GM21381 (cell line): ENCODE data around the gene PCMTD2.
"Not testable (repeated sequence)": the region's sequence is repeated elsewhere in the genome, so short reads cannot be mapped to it uniquely, and the experiment has no call there.

Experiments used
- ATAC-seq: cut with Tn5 transposase; IDR thresholded peaks from one replicate; pipeline ENCODE4 v1.9.1; 2021; ENCODE audit warnings: mild to moderate bottlenecking, moderate library complexity; ENCODE audit not compliant: unreplicated experiment

Gene PCMTD2

GRCh38 chr20:64223526-64224067 is 32.0 kb upstream of the PCMTD2 start:
- ATAC-seq = no peak

- no peak for ATAC-seq
Observed at GRCh38 chr20:64224351-64225170, 31.0 kb upstream of the PCMTD2 start.

DNA sequence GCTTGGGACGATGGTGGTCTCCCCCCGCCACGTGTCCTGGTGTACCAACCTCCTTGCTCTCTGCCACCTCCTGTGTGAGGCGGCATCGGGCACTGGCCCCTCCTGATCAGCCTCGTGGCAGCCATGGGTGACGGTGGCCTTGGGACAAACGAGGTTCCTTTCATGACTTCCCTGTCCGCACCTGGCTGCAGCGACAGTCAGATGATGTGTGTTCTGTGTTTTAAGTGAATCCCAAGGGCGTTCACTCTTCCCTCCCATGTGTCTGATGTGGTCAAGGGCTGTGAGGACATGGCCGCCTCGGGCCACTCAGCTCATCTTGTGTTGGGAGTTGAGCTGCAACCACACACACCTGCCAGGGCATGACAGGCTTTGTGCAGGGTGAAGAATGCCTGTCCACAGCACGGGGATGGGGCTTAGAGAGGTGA is 30.4 kb upstream of the PCMTD2 start:
- ATAC-seq = no peak

DNA sequence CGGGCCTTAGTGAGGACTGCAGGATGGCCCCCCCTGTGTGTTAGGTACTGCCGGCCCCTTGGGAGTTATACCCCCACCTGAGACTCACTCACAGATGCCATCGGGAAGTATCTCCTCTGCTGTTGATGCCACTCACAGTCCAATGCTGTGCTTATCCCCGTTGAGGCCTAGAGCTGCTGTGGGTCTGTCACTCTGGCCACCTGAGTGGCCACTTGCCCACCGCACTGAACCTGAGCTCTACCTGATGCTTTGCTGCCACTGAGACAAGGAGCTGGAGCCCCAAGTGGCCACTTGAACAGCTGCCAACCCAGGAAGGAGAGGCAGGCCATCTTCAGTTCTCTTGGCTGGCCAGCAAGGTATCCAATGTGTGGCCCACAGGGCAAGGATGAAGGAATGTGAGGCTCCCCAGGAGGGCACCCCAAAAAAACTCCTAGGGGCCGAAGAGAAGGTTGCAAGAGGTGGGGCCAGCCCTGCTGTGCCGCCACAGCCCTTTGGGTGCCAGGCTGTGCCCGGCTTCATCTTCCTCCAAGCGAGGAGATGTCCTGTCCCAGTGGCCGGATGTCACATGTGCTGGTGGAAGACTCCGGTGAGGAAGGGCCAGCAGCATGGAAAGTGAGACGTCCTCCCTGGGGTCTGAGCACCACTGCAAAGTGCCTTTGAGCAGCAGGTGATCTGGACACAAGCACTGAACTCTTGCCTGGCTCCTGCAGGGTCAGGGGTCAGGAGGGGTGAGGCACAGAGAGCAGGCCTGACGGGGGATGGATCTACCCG is 29.5 kb upstream of the PCMTD2 start:
- ATAC-seq = no peak

- ATAC-seq = no peak
Observed at GRCh38 chr20:64226686-64227580, 28.6 kb upstream of the PCMTD2 start.

GRCh38 chr20:64228086-64228653 is 27.4 kb upstream of the PCMTD2 start:
- no peak for ATAC-seq

GRCh38 chr20:64228751-64229506 is 26.6 kb upstream of the PCMTD2 start:
- ATAC-seq = no peak

DNA sequence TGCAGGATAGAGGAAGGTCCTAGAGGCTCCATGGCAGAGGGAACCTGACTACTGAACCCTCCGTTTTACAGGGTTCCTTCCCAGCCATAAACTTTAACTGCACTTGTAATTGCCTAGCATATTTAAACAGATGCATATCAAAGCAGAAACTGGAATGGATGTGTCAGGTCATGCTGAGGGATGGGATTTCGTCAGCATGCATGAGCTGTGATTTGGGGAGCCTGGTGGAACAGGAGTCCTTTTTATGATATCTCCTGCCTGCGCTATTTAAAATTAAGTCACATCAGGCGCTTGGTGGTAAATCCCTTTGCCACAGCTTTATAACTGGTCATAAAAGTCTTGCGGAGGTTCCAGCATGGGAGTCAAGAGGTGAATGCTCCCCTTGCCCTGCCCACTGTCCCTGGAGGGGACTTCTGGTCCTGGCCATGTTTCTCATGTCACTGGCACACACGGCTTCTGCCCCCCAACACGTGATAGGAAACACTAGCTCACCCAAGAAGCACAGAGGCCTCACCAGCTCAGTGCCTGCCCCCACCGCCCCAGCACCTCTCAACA is 26.0 kb upstream of the PCMTD2 start:
- ATAC-seq = no peak

- no peak for ATAC-seq
Observed at GRCh38 chr20:64230461-64231145, 24.9 kb upstream of the PCMTD2 start.

DNA sequence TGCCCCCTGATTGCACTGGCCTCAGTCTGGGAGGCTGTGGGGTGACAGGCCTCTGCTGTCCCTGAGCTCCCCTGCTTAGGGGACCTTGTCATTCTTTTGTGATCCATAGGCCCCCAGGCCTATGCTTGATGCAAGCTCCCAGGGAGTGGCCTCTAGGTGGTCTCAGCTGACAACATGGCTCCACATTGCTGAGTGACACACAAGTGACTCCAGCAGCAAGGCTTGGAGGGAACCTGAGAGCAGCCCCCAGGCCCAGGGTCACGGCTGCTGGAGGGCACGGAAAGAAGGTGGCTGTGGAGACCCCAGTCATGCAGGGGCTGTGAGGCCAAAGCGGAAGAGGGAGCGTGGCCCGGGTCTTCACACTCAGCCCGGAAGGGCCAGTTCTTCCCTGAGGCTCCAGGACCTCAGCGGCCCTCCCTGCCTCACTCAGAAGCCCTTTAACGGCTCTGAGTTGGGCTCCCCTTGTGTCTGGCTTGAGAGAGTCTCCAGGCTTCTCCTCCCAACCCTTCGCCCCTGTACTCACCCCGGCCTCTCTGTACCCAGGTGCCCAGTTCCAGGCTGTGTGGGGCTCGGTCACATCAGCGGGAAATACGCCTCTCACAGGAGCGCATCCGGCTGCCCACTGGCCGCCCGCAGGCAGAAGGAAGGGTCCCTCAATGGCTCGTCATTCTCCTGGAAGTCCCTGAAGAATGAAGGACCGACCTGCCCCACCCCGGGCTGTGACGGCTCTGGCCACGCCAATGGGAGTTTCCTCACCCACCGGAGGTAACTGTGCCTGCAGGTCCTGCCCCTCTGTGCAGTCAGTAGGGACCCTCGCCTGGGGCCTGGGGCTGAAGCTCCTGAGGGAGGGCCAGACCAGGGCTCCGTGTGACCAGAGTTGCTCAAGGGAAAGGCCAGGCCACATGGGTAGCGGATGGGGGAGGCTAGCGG is 23.7 kb upstream of the PCMTD2 start:
- no peak for ATAC-seq

DNA sequence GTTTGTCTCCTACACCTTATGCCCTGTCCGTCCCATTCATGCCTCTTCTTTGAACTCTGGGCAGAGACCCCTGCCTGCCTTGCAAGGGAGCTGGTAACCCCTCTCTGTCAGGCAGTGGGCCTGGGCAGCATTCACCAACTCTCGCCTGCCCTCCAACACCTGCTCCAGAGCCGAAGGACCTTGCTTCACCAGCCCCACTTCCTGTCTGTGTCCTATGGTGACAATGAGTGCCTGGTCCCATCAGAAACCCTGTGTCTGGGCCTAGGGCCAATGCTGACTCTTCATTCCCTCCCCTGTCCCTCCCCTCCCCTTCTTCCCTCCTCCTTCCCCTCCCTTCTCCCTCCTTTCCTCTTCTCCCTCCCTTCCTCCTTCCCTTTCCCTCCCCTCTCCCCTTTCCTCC is 22.8 kb upstream of the PCMTD2 start:
- ATAC-seq = no peak

GRCh38 chr20:64233725-64234124 is 21.8 kb upstream of the PCMTD2 start:
- no peak for ATAC-seq

GRCh38 chr20:64234291-64234791 is 21.2 kb upstream of the PCMTD2 start:
- ATAC-seq = no peak

- not testable (repeated sequence) for ATAC-seq
Observed at GRCh38 chr20:64234921-64235565, 20.5 kb upstream of the PCMTD2 start.

DNA sequence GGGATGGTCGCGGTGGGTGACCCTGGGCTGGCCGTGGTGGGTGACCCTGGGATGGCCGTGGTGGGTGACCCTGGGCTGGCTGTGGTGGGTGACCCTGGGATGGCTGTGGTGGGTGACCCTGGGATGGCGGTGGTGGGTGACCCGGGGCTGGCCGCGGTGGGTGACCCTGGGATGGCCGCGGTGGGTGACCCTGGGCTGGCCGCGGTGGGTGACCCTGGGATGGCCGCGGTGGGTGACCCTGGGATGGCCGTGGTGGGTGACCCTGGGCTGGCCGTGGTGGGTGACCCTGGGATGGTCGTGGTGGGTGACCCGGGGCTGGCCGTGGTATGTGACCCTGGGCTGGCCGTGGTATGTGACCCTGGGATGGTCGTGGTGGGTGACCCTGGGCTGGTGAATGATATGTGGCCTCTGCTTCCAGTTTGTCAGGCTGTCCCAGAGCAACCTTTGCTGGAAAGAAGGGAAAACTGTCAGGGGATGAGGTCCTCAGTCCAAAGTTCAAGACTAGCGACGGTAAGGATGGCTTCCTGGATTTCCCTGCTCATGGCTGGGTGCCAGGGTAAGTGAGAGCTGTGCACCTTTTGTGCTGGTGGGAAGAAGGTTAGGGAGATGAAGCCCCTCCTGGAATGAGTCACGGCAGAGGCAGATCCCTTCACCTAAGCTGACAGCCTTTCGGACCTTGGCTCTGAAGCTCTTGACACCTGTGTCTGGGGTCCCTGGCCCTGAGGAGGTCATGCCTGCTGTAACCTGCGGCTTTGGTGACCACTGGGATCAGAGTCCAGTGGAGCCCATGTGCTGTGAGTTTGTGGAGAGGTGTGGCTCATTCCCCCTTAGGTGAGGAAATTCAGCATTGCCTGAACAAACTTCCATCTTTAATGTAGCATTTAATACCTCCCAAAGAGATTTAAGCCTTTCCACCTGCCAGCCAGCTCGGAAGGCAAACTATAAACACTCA is 19.1 kb upstream of the PCMTD2 start:
- no peak for ATAC-seq

- no peak for ATAC-seq
Observed at GRCh38 chr20:64237316-64237715, 18.2 kb upstream of the PCMTD2 start.
